ENCODE results near the gene SCNN1B. TPM values are rescaled to one million over a fixed set of nuclear protein-coding genes. Genes with fewer than 3 reads are reported as not detected.

The SCNN1B gene
- total RNA-seq, 4 donors from 2014 or later: 142 to 729 (median 556) TPM

DNA sequence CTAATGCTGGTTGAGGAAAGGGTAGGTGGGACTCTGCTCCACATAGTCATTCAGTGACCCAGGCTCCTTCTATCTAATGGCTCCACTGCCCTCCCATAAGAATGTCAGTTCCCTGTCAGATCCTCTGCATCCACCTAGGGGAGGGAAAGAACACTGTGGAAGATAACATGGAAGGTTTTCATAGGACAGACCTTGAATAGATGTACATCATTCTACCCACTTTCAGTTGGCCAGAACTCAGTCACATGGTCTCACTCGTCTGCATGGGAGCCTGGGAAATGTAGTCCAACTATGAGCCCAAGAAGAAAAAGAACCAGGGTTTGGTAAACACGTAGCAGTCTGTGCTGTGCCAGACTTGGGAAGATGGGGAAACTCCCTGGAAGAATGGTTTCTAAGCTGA, 27.1 kb upstream of the SCNN1B start:
- in situ Hi-C loops (cut with MboI; ENCODE audit: low pct_ligation_motif_present in 1 of 4, low pct_unique_long_range_greater_than_20kb in 1 of 4, low sequenced_read_pairs in 3 of 4): no loop called here
- no peak for DNase-seq
- WGBS, 2 donors (ENCODE audit: low coverage in 1 of 2): 68 to 100% methylated on average over 1 to 2 of the region's 2 CpGs
- Histone ChIP-seq H3K27ac (no peak overlapping the region), H3K4me1 (no peaks in the 10 kb centered on the region), H3K36me3 (no peaks in the 10 kb centered on the region), H3K4me3 (no peak overlapping the region), H3K27me3 (no peaks in the 10 kb centered on the region), H3K9me3 (no peaks in the 10 kb centered on the region)
- no peak for TF ChIP-seq POLR2AphosphoS5 (IDR thresholded peaks at IDR 0.05)
- no peak for TF ChIP-seq CTCF (IDR thresholded peaks at IDR 0.05)
- TF ChIP-seq EP300 (IDR thresholded peaks at IDR 0.05; ENCODE audit: low read depth): no peak
- intact Hi-C loops (cut with DNase I; ENCODE audit: low total_unique reads): no loop called here

GRCh38 chr16:23276821-23277220, 25.3 kb upstream of the SCNN1B start:
- no peak for DNase-seq
- intact Hi-C loops (cut with DNase I; ENCODE audit: low total_unique reads): no loop called here
- no peaks in the 10 kb centered on the region for H3K4me1 ChIP-seq

DNA sequence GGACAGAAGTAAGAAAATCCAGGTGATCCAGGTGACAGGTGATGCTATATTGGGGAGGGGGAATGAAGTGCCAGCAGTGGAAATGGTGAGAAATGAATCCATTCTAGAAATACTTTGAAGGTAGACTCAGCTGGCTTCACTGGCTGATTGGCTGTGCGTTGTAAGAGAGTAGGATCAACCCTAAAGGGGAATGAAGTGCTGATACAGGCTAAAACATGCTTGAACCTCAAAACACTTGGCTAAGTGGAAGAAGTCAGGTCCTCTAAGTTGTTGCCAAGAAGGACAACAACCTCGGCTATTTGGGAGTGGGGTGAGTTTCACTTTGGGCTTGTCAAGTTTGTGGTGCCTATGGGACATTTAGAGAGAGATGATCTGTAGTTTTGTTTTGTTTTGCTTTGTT, 24.1 kb upstream of the SCNN1B start:
- DNase-seq: no peak
- 50 to 58% methylated on average over 1 to 2 of the region's 2 CpGs for WGBS, 2 donors (ENCODE audit: low coverage in 1 of 2)
- in situ Hi-C loops (cut with MboI; ENCODE audit: low pct_ligation_motif_present in 1 of 4, low pct_unique_long_range_greater_than_20kb in 1 of 4, low sequenced_read_pairs in 3 of 4) (no loop called here), intact Hi-C loops (cut with DNase I; ENCODE audit: low total_unique reads) (no loop called here)
- no peak overlapping the region for H3K4me3 ChIP-seq
- H3K4me1 ChIP-seq: no peaks in the 10 kb centered on the region
- no peak for TF ChIP-seq EP300 (IDR thresholded peaks at IDR 0.05; ENCODE audit: low read depth)
- TF ChIP-seq POLR2AphosphoS5 (IDR thresholded peaks at IDR 0.05): no peak
- no peak for TF ChIP-seq POLR2A (IDR thresholded peaks at IDR 0.05)
- TF ChIP-seq CTCF (IDR thresholded peaks at IDR 0.05): no peak
- no peaks in the 10 kb centered on the region for H3K27me3 ChIP-seq
- no peaks in the 10 kb centered on the region for H3K36me3 ChIP-seq
- no peaks in the 10 kb centered on the region for H3K9me3 ChIP-seq
- no peak overlapping the region for H3K27ac ChIP-seq

More at GRCh38 chr16:23276821-23277220, 25.3 kb upstream of the SCNN1B start:
- Histone ChIP-seq H3K27ac (no peak overlapping the region), H3K4me3 (no peak overlapping the region), H3K27me3 (no peaks in the 10 kb centered on the region), H3K36me3 (no peaks in the 10 kb centered on the region), H3K9me3 (no peaks in the 10 kb centered on the region)
- 69 to 70% methylated on average over 2 to 4 of the region's 4 CpGs for WGBS, 2 donors (ENCODE audit: low coverage in 1 of 2)
- no peak for TF ChIP-seq POLR2AphosphoS5 (IDR thresholded peaks at IDR 0.05)
- no peak for TF ChIP-seq POLR2A (IDR thresholded peaks at IDR 0.05)
- TF ChIP-seq EP300 (IDR thresholded peaks at IDR 0.05; ENCODE audit: low read depth): no peak
- no peak for TF ChIP-seq CTCF (IDR thresholded peaks at IDR 0.05)
- in situ Hi-C loops (cut with MboI; ENCODE audit: low pct_ligation_motif_present in 1 of 4, low pct_unique_long_range_greater_than_20kb in 1 of 4, low sequenced_read_pairs in 3 of 4): no loop called here

GRCh38 chr16:23279721-23280153, 22.4 kb upstream of the SCNN1B start:
- H3K27me3 ChIP-seq: no peaks in the 10 kb centered on the region
- intact Hi-C loops (cut with DNase I; ENCODE audit: low total_unique reads) (no loop called here), in situ Hi-C loops (cut with MboI; ENCODE audit: low pct_ligation_motif_present in 1 of 4, low pct_unique_long_range_greater_than_20kb in 1 of 4, low sequenced_read_pairs in 3 of 4) (no loop called here)
- H3K4me1 ChIP-seq: no peaks in the 10 kb centered on the region
- TF ChIP-seq EP300 (IDR thresholded peaks at IDR 0.05; ENCODE audit: low read depth) (no peak), POLR2A (IDR thresholded peaks at IDR 0.05) (no peak), CTCF (IDR thresholded peaks at IDR 0.05) (no peak), POLR2AphosphoS5 (IDR thresholded peaks at IDR 0.05) (no peak)
- no peak for DNase-seq
- WGBS, 2 donors (ENCODE audit: low coverage in 1 of 2): 34 to 50% methylated on average over 6 to 9 of the region's 9 CpGs
- no peak overlapping the region for H3K27ac ChIP-seq
- H3K9me3 ChIP-seq: no peaks in the 10 kb centered on the region
- no peaks in the 10 kb centered on the region for H3K36me3 ChIP-seq
- no peak overlapping the region for H3K4me3 ChIP-seq
